ENCODE results near the gene CPNE8.

Gene CPNE8

GRCh38 chr12:38905480-38906351 lies at the start of gene CPNE8:
Gene CPNE8 (minus strand): TSS chr12:38905591. CDS start chr12:38905534, 57 bp downstream.
- DNase-seq (ENCODE audit: low read depth, low spot score): no peak

GRCh38 chr12:38954238-38954873 lies 49.0 kb upstream of the CPNE8 start:
- DNase-seq (ENCODE audit: low read depth, low spot score): no peak

DNA sequence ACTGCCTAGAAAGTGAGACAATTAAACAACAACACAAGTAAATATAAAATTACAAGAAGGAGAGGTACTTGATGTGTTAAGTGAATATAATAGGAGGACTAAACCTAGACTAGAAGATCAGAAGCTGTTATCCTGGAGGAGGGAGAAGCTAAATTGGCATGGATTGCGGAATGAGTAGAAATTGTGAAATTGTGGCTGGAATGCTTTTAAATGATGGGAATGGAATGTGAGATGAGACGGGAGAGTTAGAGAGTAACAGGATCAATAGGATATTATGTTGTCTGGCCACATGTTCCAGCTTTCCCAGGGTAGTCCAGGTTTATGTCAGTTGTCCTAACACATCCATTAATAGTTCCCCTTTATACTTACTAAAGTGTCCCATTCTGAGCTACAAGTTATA lies 44.0 kb upstream of the CPNE8 start:
- DNase-seq (ENCODE audit: low read depth, low spot score): no peak

DNA sequence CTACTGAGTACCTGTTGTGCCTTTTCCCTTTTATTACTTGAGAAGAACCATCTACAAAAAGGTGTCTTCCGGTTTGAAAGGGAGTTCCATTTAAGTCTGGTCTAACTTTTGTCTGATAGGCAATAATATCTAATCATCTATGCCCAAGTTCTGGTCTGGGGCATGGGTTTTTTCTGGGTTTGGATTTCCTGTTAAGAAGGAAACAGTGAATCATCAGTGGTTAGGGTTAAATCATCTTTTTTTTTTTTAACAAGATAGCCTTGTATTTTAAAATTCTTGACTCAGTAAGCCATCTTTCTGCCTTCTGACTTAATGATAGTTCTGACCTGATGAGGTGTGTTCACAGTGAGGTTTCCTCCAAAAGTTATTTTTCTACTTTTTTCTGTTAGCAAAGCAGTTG lies 29.3 kb upstream of the CPNE8 start:
- DNase-seq (ENCODE audit: low read depth, low spot score): no peak

GRCh38 chr12:38934078-38934584 lies 28.7 kb upstream of the CPNE8 start:
- no peak for DNase-seq (ENCODE audit: low read depth, low spot score)

DNA sequence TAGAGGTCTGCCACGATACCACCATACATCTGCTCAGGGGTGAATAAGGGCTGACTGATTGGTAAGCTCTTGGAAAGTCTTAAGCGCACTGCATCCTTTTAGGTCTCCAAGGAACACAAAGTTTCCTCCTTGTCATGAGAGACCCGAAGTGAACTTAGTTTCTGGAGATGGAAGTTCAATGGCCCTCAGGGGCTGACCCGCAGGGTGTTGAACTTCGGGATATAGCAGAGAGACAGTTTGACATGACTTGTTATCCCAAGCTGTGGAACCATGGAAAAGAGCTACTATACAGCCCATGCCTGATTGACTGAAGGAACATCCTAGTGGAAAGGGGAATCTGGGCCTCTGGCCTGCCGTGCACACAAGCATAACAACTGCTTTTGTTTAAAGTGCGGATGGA lies 26.9 kb upstream of the CPNE8 start:
- no peak for DNase-seq (ENCODE audit: low read depth, low spot score)

DNA sequence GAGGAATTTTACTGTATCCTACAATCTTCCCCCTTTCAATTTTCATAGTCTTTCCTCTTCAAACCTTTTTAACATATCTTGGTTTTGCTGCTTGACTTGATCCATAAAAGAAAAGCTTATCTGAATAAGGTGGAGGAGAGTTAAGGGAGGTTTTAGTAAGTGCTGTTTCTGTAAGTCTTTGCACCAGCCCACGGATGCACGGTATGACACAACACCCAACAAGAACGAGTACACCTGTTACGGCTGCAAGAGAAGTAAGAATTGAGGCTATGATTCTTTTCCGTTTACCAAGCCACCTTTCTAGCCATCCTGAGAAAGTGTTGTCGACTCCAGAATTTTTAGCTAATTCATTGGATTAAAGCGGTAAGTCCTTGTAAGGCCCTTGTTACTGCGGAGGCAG lies 26.1 kb upstream of the CPNE8 start:
- DNase-seq (ENCODE audit: low read depth, low spot score): no peak

GRCh38 chr12:38930990-38931389 lies 25.6 kb upstream of the CPNE8 start:
- DNase-seq (ENCODE audit: low read depth, low spot score): no peak

GRCh38 chr12:38926501-38926900 lies 21.1 kb upstream of the CPNE8 start:
- no peak for DNase-seq (ENCODE audit: low read depth, low spot score)

DNA sequence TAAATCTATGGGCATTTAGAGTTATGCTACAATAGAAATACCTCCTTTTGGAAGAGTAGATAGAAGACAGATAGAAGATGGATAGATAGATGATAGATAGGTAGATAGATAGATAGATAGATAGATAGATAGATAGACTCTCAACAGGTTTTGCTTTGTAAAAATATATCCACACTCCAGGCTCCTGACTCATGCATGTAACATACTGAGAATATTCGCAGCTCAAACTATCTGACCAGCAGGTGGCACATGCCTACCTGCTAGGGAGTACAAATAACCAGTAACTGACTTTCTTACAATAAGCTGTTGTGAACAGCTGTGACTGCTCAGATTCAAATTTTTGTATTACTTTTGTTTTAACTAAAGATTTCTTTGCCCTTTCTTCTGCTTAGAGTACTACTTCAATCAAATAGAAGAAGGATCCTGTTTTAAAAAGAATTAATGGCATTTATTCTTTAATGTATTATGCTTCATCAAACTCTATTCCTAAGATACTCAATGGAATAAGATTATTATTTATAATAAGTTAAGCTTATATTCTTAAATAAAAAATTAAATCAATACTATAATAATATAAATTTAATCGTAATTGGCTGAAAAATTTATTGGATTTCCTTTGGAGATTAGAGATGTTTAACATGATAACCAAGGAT lies 15.8 kb upstream of the CPNE8 start:
- DNase-seq (ENCODE audit: low read depth, low spot score): no peak

DNA sequence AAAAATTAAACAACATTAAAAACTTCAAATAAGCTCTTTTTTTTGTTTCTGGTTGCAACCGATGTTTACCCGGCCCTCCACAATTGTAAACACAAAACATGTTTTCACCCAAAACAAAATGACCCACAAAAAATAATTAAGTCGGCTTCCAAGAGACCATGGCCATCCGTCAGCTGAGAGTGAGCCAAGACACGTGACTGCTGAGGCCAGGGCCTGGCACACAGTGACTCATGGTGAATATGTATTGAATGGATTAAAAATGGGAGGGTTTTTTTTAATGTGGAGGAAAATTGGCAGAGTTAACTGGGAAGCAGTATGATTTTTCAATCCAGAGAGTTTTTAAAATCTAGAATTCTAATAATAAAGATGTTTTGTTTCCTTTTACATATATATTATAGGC lies 13.8 kb upstream of the CPNE8 start:
- no peak for DNase-seq (ENCODE audit: low read depth, low spot score)

GRCh38 chr12:38915429-38916182 lies 10.2 kb upstream of the CPNE8 start:
- DNase-seq (ENCODE audit: low read depth, low spot score): no peak

DNA sequence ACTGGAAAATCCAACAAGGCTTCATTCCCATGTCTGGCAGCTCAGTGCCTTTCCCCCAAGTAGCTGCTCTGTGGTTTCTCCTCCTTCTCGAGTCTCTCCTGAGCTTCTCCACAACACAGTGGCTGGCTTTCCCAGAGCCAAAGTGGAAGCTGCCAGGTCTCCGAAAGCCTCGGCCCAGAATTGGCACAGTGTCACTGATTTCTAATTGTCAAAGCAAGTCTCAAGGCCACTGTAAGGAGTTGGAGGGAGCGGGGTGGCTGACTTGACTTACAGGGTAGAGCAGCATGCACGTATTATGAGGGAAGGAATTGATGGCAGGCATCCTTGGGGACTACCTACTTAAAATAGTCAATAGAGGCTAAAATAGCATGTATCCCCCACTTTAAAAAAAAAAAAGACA lies 6.7 kb upstream of the CPNE8 start:
- DNase-seq (ENCODE audit: low read depth, low spot score): no peak

DNA sequence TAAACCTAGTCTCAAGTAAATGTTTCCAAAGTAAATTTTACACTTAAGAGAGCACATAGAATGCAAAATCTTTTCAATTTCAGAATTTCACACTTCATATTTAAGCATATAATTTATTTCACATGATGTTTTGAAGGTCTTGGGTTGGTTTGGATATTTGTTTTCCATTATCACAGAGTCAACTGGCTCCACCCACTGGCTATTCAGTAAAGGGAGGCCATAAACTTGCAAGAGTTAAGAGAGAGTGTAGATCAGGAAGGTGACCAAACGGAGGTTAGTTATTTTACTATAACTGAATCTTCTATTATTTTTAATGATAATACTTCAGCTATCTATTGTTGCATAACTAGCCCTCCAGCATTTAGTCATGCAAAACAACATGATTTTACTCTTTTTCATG lies 6.2 kb upstream of the CPNE8 start:
- DNase-seq (ENCODE audit: low read depth, low spot score): no peak

DNA sequence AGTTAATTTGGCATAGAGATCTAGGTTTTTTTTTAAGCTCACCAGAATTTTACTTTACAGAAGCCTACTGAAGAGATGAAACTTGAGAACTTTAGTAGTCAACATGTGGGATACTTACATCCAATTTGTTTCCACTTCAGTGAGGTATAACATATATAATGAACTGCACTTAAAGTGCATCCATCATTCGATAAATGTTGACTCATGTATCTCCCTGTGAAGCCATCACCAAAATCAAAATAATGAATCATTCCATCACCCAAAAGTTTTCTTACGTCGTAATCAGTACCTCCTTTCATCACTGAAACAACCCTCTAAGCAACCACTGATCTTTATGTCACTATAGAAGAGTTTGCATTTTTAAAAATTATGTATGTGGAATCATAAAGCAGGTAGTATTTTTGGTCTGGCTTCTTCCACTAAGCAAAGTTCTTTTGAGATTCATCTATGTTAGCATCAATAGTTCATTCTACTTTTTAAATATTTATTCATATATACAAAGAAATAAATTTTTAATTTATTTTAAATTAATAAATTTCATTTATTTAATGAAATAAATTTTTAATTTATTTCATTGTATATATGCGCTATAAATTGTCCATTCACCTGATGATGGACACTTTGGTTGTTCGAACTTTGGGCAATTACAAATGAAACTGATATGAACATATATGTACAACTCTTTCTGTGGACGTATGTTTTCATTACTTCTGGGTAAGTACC lies 2.0 kb upstream of the CPNE8 start:
- no peak for DNase-seq (ENCODE audit: low read depth, low spot score)

DNA sequence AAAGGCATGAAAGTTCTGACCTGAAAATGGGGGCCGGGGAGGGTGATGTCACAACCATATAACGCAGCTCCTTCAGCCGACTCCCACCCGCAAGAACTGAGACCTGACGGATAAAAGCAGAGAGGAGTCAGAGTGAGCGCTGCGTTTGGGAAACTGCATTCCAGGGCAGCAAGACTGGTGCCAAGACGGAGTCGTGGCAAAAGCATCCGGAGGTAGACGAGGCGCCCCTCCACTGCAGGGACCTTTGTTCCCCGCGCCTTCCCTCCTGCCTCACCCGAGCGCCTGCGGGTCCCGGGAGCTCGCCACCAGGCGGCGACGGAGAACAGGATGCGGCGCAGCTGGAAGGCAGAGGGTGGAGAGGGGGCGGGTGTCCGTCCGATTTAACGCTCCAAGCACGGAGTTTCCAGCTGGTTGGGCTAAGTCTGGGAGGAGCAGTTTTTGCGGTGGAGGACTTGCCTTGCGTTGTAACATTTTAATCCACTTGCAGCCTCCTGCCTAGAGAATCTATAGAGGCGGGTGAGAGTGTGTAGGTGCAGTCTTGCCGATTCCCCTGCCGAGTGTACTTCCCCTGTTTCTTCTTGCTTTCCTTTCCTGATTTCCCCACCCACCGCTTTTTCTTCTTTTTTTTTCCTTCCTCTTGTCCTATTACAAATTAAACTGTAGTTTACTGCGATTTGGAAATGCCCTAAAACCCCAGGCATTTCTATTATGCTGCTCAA lies 1.2 kb upstream of the CPNE8 start:
- DNase-seq (ENCODE audit: low read depth, low spot score): no peak

DNA sequence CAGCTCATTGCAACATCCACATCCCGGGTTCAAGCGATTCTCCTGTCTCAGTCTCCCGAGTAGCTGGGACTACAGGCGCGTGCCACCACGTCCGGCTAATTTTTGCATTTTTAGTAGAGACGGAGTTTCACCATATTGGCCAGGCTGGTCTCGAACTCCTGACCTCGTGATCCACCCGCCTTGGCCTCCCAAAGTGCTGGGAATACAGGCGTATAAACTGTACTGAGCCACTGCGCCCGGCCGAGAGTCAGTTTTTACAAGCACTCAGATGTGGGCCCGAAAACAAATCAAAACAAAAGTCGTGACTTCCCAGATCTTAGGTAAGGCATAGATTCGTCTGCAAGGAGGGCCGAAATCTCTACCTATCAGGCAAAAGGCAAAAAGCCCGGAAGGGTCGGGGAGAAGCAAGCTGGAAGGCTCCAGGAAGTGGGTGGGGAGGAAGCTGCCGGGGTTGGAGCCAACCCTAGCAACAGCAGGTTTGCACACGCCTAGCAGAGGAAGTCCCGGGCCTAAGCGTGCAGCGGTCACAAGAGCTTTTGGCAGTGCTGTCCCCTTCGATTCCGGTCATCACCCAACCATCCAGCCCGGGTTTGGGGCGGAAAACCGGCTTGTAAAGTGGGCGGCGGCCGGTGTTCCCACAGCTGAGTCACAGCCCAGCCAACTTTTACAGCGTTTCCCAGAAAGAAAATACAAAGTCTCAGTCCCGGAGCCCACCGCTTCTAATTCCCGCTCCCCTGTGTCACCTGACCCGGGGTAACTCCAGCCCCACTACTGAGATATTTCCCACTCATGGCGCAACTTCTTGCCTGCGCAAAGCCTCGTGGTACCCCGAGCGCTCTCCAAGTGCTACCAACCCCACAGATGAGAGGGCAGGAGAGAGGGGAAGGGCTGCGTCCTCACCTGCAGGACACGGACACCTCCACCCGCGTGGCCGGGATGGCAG lies 583 bp downstream of the CPNE8 start:
- no peak for DNase-seq (ENCODE audit: low read depth, low spot score)

DNA sequence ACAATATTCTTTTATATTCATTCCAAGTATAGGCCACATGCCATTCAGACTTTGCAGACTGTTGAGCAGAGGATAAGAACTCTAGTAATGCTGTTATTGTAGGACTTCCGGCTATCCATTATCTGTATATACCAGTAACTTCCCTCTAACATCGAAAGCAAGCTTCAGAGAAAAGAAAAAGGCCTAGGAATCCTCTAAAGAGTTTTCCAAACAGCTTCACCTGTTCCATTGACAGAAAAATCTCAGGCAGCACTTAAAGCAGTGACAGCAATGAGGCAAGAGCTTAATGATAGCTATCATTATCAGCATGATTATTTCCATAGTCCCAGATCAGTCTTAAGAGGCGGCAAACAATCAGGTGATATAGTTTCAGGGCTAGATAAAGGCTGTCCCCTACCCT lies 1.8 kb downstream of the CPNE8 start:
- no peak for DNase-seq (ENCODE audit: low read depth, low spot score)

GRCh38 chr12:38898001-38898684 lies 7.2 kb downstream of the CPNE8 start:
- DNase-seq (ENCODE audit: low read depth, low spot score): no peak
